Upper lobe of left lung (tissue), 6 donors: Measurements from ENCODE around the gene ARIH2. TPM values are rescaled to one million over a fixed set of nuclear protein-coding genes. Genes with fewer than 3 reads are reported as not detected.

ENCODE experiments used
- ATAC-seq, 2 donors: fragments of 200-7000 bp; cut with Tn5 transposase; one replicate each; pipeline ENCODE4 v1.9.1; 2022; ENCODE audit warnings: mild to moderate bottlenecking in 2 of 2, moderate library complexity in 2 of 2; ENCODE audit not compliant: low FRiP score in 2 of 2
- DNase-seq, 2 donors: peaks; one replicate each; pipeline ENCODE4 v3.0.0-alpha.2; 2019 to 2020
- H3K27ac ChIP-seq, 4 donors: fragments of 200-600 bp; sonication (generic); one replicate each; pipeline ENCODE4 v1.5.1; 2016 to 2019
- H3K27me3 ChIP-seq, 4 donors: fragments of 200-600 bp; sonication (generic); one replicate each; pipeline ENCODE4 v1.5.1; 2017 to 2019
- H3K36me3 ChIP-seq, 4 donors: fragments of 200-600 bp; sonication (generic); one replicate each; pipeline ENCODE4 v1.5.1; 2016 to 2019
- H3K4me1 ChIP-seq, 4 donors: fragments of 200-600 bp; sonication (generic); one replicate each; pipeline ENCODE4 v1.5.1; 2018 to 2019
- H3K4me3 ChIP-seq, 4 donors: fragments of 200-600 bp; sonication (generic); one replicate each; pipeline ENCODE4 v1.5.1; 2017 to 2019; ENCODE audit warnings: mild to moderate bottlenecking in 2 of 4, moderate library complexity in 1 of 4
- H3K9me3 ChIP-seq, 4 donors: fragments of 200-600 bp; sonication (generic); one replicate each; pipeline ENCODE4 v1.5.1; 2018 to 2019
- CTCF ChIP-seq, 6 experiments: fragments of 450-650 bp in 4 of 6; fragments of 200-600 bp in 2 of 6; sonication (generic) in 2 of 6; IDR thresholded peaks; one replicate each; pipeline ENCODE4 v1.5.1; 2016 to 2019; ENCODE audit warnings: antibody characterized with exemption in 6 of 6
- EP300 ChIP-seq, 4 donors: sonication (generic); formaldehyde crosslinking; IDR thresholded peaks; one replicate each; pipeline ENCODE4 v1.5.1; 2017; ENCODE audit warnings: antibody characterized with exemption in 4 of 4, control low read depth in 2 of 4
- POLR2A ChIP-seq, 4 donors: fragments of 450-650 bp; IDR thresholded peaks; one replicate each; pipeline ENCODE4 v1.5.1; 2016 to 2017; ENCODE audit warnings: antibody characterized with exemption in 4 of 4, mild to moderate bottlenecking in 2 of 4
- POLR2AphosphoS5 ChIP-seq, 2 donors: sonication (generic); formaldehyde crosslinking; IDR thresholded peaks; one replicate each; pipeline ENCODE4 v1.5.1; 2017; ENCODE audit warnings: antibody characterized with exemption in 2 of 2
- WGBS, 2 donors: methylation state at CpG; one replicate each; pipeline ENCODE4 v1.1.5; 2017 to 2018; 5-methylcytosine and 5-hydroxymethylcytosine counted together
- total RNA-seq, 6 donors: library from RNA; depleted of rRNA in 4 of 6; stranded (reverse); fragments of >200 nt in 4 of 6; gene quantifications; one replicate each; pipeline versions ENCODE4 v1.1.0 to v1.2.1, GENCODE V29; 2016 to 2021
- donor health status: DM: no; HTN: no; CAD: no; lungs with moderate emphysema.
- donor health status: DM: no; HTN: yes; CAD: no; lungs with severe emphysema.

Gene ARIH2
- total RNA-seq, 6 donors from 2014 or later, result 81.2 to 190 (median 91.0) TPM

- Histone ChIP-seq H3K27me3 (no peaks in the 10 kb centered on the region), H3K36me3 (peaks cover 29 to 87% (median 57%) of the 10 kb centered on the region in 4 donors), H3K4me1 (no peaks in the 10 kb centered on the region), H3K4me3 (no peak overlapping the region), H3K27ac (no peak overlapping the region), H3K9me3 (no peaks in the 10 kb centered on the region)
- 86 to 91% methylated on average over 3 of the region's 3 CpGs for WGBS, 2 donors
- DNase-seq, result no peak
- ATAC-seq, result no peak
- TF ChIP-seq POLR2AphosphoS5 (IDR thresholded peaks at IDR 0.05), result no peak
These were observed 47.7 kb downstream of the ARIH2 start for GRCh38 chr3:48966367-48966766.

- Histone ChIP-seq H3K36me3 (peaks cover 34 to 88% (median 61%) of the 10 kb centered on the region in 4 donors), H3K4me3 (no peak overlapping the region), H3K4me1 (no peaks in the 10 kb centered on the region), H3K27me3 (no peaks in the 10 kb centered on the region), H3K9me3 (no peaks in the 10 kb centered on the region), H3K27ac (no peak overlapping the region)
- 58 to 64% methylated on average over 7 of the region's 7 CpGs for WGBS, 2 donors
- ATAC-seq, result no peak
- DNase-seq, result peak in 1 of 2 donors; percentile 31
- TF ChIP-seq CTCF (IDR thresholded peaks at IDR 0.05) (no peak), POLR2AphosphoS5 (IDR thresholded peaks at IDR 0.05) (no peak), EP300 (IDR thresholded peaks at IDR 0.05) (no peak)
These were observed 48.3 kb downstream of the ARIH2 start for GRCh38 chr3:48966876-48967361.

GRCh38 chr3:48970586-48970985, 51.9 kb downstream of the ARIH2 start:
- Histone ChIP-seq H3K27ac (no peak overlapping the region), H3K4me1 (no peaks in the 10 kb centered on the region), H3K36me3 (peaks cover 44 to 99% (median 78%) of the 10 kb centered on the region in 4 donors), H3K27me3 (no peaks in the 10 kb centered on the region), H3K4me3 (no peak overlapping the region), H3K9me3 (no peaks in the 10 kb centered on the region)
- no peak for DNase-seq
- WGBS, 2 donors, result 92 to 97% methylated on average over 5 to 6 of the region's 6 CpGs
- ATAC-seq, result no peak
- TF ChIP-seq CTCF (IDR thresholded peaks at IDR 0.05) (no peak), POLR2A (IDR thresholded peaks at IDR 0.05) (no peak), EP300 (IDR thresholded peaks at IDR 0.05) (no peak), POLR2AphosphoS5 (IDR thresholded peaks at IDR 0.05) (no peak)

GRCh38 chr3:48974076-48974864, 55.6 kb downstream of the ARIH2 start:
- no peaks in the 10 kb centered on the region for H3K4me1 ChIP-seq
- TF ChIP-seq EP300 (IDR thresholded peaks at IDR 0.05) (no peak), POLR2A (IDR thresholded peaks at IDR 0.05) (no peak), CTCF (IDR thresholded peaks at IDR 0.05) (no peak)
- ATAC-seq (no peak), DNase-seq (no peak)
- H3K36me3 ChIP-seq, result peaks cover 54 to 98% (median 86%) of the 10 kb centered on the region in 4 donors
- no peak overlapping the region for H3K4me3 ChIP-seq
- H3K27me3 ChIP-seq, result no peaks in the 10 kb centered on the region
- WGBS, 2 donors, result 84 to 93% methylated on average over 6 to 10 of the region's 10 CpGs
- H3K9me3 ChIP-seq, result no peaks in the 10 kb centered on the region
- H3K27ac ChIP-seq, result no peak overlapping the region

- ATAC-seq (no peak), DNase-seq (no peak)
- peaks cover 42 to 97% (median 81%) of the 10 kb centered on the region in 4 donors for H3K36me3 ChIP-seq
- no peaks in the 10 kb centered on the region for H3K4me1 ChIP-seq
- TF ChIP-seq CTCF (IDR thresholded peaks at IDR 0.05) (no peak), POLR2A (IDR thresholded peaks at IDR 0.05) (no peak), EP300 (IDR thresholded peaks at IDR 0.05) (no peak), POLR2AphosphoS5 (IDR thresholded peaks at IDR 0.05) (no peak)
- H3K27me3 ChIP-seq, result no peaks in the 10 kb centered on the region
- 95 to 96% methylated on average over 3 of the region's 3 CpGs for WGBS, 2 donors
- no peaks in the 10 kb centered on the region for H3K9me3 ChIP-seq
- no peak overlapping the region for H3K4me3 ChIP-seq
- H3K27ac ChIP-seq, result no peak overlapping the region
These were observed 60.8 kb downstream of the ARIH2 start for GRCh38 chr3:48979451-48979850.
